ENCODE measurements around the gene GLG1. TPM values are rescaled to one million over a fixed set of nuclear protein-coding genes. Genes with fewer than 3 reads are reported as not detected.
"Not testable (repeated sequence)": the region's sequence is repeated elsewhere in the genome, so short reads cannot be mapped to it uniquely, and the experiment has no call there.

GLG1 gene
- total RNA-seq, 1 experiment from 2014 or later, result 135 TPM

DNA sequence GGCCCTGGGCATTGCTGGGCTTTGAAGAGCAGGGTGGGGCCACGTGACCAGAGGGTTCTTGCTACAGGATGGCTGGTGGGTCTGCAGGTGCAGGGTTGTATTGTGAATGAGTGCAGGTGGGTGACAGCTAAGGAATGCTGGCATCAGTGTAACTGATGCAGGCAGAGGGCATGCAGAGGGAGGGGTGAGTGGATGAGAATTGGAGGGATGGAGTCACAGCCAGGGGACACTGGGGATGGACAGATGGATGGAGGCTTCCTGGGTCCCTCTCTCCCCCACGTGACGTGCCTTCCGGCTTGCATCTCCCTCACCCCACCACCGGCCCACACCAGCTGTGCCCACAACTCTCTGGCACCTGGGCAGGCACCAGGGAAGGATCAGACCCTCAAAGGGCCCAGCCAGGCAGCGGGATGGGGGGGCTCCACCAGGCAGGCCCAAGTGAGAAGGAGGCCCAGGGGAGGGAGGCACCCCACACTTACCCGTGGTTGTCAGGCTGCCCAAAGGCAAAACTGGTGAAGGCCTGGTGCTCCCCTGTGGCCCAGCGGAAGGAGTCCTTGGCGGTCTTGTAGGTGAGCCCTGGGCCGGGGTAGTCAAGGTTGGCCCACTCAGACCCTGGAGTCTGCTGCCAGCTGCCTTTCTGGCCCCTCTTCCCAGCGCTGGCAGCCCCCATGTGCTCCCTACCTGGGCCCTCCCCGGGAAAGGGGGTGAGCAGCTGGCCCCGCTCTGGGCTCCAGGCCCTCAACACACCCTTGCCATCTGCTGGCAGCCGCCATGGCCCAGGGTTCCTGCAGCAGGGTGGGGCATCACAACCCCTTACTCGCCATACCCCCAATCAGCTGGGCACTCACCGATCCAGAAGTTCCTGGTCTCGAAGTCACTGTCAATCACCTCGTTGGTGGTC, 196.6 kb downstream of the GLG1 start:
- not testable (repeated sequence) for H2BK120ac ChIP-seq (ENCODE audit: low read depth, low read length, poor library complexity, severe bottlenecking); H3K4me3 Mint-ChIP-seq; H3K23ac ChIP-seq (ENCODE audit: insufficient read length, low read depth, low read length); H3K4me2 ChIP-seq (ENCODE audit: insufficient read depth, insufficient read length, low read length); H3K36me3 Mint-ChIP-seq (ENCODE audit: insufficient read depth in 1 of 3, low read depth in 3 of 3); H2BK5ac ChIP-seq (ENCODE audit: insufficient read length, low read length); H3K9ac ChIP-seq (ENCODE audit: extremely low read depth, insufficient read length, low read length); H3T11ph ChIP-seq (ENCODE audit: low read length); H3K4ac ChIP-seq (ENCODE audit: low read depth, low read length); H4K8ac ChIP-seq (replicated peaks; ENCODE audit: insufficient read length, low read depth, low read length); H3K9me3 Mint-ChIP-seq; H3K14ac ChIP-seq (ENCODE audit: insufficient read depth, low read length); DNase-seq; H2AFZ ChIP-seq (ENCODE audit: low read length); H3K23me2 ChIP-seq (ENCODE audit: insufficient read length, low read depth, low read length, poor library complexity, severe bottlenecking); H3K4me1 ChIP-seq (ENCODE audit: insufficient read depth, low read length); H2BK20ac ChIP-seq (ENCODE audit: low read depth, low read length, poor library complexity, severe bottlenecking); H2AK5ac ChIP-seq (ENCODE audit: insufficient read length, low read length); H2BK15ac ChIP-seq (ENCODE audit: low read depth, low read length); H4K5ac ChIP-seq (ENCODE audit: insufficient read length, low read depth, low read length); H4K20me1 ChIP-seq (ENCODE audit: control insufficient read depth, insufficient read depth, insufficient read length); H3K18ac ChIP-seq (ENCODE audit: insufficient read length, low read depth, low read length); H2BK12ac ChIP-seq (ENCODE audit: insufficient read length, low read depth, low read length); H3K4me1 Mint-ChIP-seq; H3K79me2 ChIP-seq (ENCODE audit: insufficient read depth, low read length); H4K91ac ChIP-seq (ENCODE audit: insufficient read length, low read depth, low read length); H3K9me3 ChIP-seq (ENCODE audit: control insufficient read depth, low read depth, low read length); H3K27me3 Mint-ChIP-seq (ENCODE audit: low read depth); H3K27ac Mint-ChIP-seq; H3K56ac ChIP-seq (ENCODE audit: insufficient read length, low read depth, low read length); H3K27me3 ChIP-seq (ENCODE audit: insufficient read depth, low read length); H3K79me1 ChIP-seq (ENCODE audit: insufficient read depth, low read depth, low read length, poor library complexity, severe bottlenecking); H3K27ac ChIP-seq (ENCODE audit: insufficient read length, low read depth, low read length)
- WGBS (ENCODE audit: extremely low coverage, insufficient read length, low lambda C conversion rate), result no CpG with 5 or more reads among the region's 18 CpGs

DNA sequence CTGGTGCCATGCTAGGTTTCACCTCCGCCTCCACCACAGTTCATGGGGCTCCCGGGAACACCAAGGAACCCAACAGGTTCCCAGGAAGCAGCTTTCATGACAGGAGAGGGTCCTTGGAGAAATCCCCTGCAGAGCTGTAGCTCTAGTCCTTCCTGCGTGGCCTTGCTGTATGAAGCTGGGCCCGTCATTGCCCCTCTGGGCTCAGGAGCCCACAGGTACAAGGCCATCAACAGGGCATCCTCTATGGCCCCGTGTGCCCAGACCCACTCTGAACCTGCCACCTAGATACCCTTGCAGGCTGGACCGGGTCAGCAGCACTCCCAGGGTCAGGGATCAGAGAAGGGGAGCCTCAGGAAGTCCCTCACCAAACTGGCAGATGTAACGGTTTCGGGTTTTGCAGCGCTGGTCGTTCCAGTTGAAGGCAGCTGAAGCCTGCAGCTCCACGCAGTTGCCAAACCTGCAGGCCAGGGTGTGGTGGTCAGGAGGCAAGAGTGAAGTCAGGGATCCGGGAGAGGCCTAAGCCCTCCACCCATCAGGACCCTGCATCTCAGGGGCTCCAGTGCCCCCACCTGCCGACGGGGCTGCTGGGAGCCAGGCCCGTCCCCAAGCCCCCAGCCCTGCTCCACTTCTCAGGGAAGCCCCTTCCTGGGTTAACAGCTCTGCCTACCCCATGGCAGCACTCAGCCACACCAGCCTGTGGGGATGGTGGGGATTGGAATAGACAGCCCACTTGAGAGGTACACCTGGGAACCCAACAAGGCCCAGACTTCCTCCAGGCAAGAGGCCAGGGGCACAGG, 197.5 kb downstream of the GLG1 start:
- not testable (repeated sequence) for H3K4me3 Mint-ChIP-seq; H3K27ac ChIP-seq (ENCODE audit: insufficient read length, low read depth, low read length); H3K27me3 ChIP-seq (ENCODE audit: insufficient read depth, low read length); H3K4me1 Mint-ChIP-seq; H3K36me3 Mint-ChIP-seq (ENCODE audit: insufficient read depth in 1 of 3, low read depth in 3 of 3); H3K18ac ChIP-seq (ENCODE audit: insufficient read length, low read depth, low read length); H2AK5ac ChIP-seq (ENCODE audit: insufficient read length, low read length); H3K27ac Mint-ChIP-seq; H2BK20ac ChIP-seq (ENCODE audit: low read depth, low read length, poor library complexity, severe bottlenecking); H4K20me1 ChIP-seq (ENCODE audit: control insufficient read depth, insufficient read depth, insufficient read length); H2BK120ac ChIP-seq (ENCODE audit: low read depth, low read length, poor library complexity, severe bottlenecking); H3K56ac ChIP-seq (ENCODE audit: insufficient read length, low read depth, low read length); H3K9me3 ChIP-seq (ENCODE audit: control insufficient read depth, low read depth, low read length); H3K4me2 ChIP-seq (ENCODE audit: insufficient read depth, insufficient read length, low read length); H3K4ac ChIP-seq (ENCODE audit: low read depth, low read length); H2AFZ ChIP-seq (ENCODE audit: low read length); H2BK5ac ChIP-seq (ENCODE audit: insufficient read length, low read length); H3K9ac ChIP-seq (ENCODE audit: extremely low read depth, insufficient read length, low read length); H4K8ac ChIP-seq (replicated peaks; ENCODE audit: insufficient read length, low read depth, low read length); DNase-seq; H3K9me3 Mint-ChIP-seq; H3T11ph ChIP-seq (ENCODE audit: low read length); H2BK15ac ChIP-seq (ENCODE audit: low read depth, low read length); H3K27me3 Mint-ChIP-seq (ENCODE audit: low read depth); H3K23me2 ChIP-seq (ENCODE audit: insufficient read length, low read depth, low read length, poor library complexity, severe bottlenecking); H4K5ac ChIP-seq (ENCODE audit: insufficient read length, low read depth, low read length); H3K4me1 ChIP-seq (ENCODE audit: insufficient read depth, low read length); H3K14ac ChIP-seq (ENCODE audit: insufficient read depth, low read length); H2BK12ac ChIP-seq (ENCODE audit: insufficient read length, low read depth, low read length); H4K91ac ChIP-seq (ENCODE audit: insufficient read length, low read depth, low read length); H3K23ac ChIP-seq (ENCODE audit: insufficient read length, low read depth, low read length); H3K79me2 ChIP-seq (ENCODE audit: insufficient read depth, low read length); H3K79me1 ChIP-seq (ENCODE audit: insufficient read depth, low read depth, low read length, poor library complexity, severe bottlenecking)
- no CpG with 5 or more reads among the region's 15 CpGs for WGBS (ENCODE audit: extremely low coverage, insufficient read length, low lambda C conversion rate)

Measured in H9 (cell line).